Measurements from ENCODE around the gene DOCK1. TPM values are rescaled to one million over a fixed set of nuclear protein-coding genes. Genes with fewer than 3 reads are reported as not detected.

The DOCK1 gene
- total RNA-seq, 2 donors from 2014 or later = 52.9 to 76.7 TPM

DNA sequence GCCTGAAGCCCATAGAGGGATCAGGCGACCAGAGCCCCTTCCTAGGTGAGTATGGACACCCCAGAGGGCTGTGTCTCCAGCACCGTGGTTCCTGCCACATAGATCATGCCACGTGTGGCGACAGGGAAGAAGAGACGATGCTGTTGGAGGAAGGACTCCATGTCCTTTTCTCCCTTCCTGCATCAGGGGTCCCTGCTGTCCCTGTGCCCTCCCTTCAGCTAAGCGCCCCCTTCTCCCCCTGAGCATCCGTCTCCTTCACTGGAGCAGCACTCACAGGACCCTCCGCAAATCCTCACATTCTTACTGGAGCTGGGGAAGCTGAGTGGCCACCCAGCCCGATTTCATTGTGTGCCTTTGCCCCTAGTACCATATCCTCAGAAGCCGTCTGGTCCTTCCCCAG, 558.3 kb downstream of the DOCK1 start:
- no peak for ATAC-seq (ENCODE audit: insufficient number of reproducible peaks, low FRiP score, low read depth)
- H3K4me3 ChIP-seq = no peak overlapping the region
- no peaks in the 10 kb centered on the region for H3K27me3 ChIP-seq (replicated peaks; ENCODE audit: insufficient read depth)
- no peaks in the 10 kb centered on the region for H3K36me3 ChIP-seq
- H3K9me3 ChIP-seq = no peaks in the 10 kb centered on the region
- no peak for DNase-seq (ENCODE audit: low spot score)
- H3K27ac ChIP-seq = no peak overlapping the region
- H3K4me1 ChIP-seq (ENCODE audit: control insufficient read depth in 1 of 2, low read depth in 2 of 2) = no peaks in the 10 kb centered on the region
- TF ChIP-seq, protein P1, sequence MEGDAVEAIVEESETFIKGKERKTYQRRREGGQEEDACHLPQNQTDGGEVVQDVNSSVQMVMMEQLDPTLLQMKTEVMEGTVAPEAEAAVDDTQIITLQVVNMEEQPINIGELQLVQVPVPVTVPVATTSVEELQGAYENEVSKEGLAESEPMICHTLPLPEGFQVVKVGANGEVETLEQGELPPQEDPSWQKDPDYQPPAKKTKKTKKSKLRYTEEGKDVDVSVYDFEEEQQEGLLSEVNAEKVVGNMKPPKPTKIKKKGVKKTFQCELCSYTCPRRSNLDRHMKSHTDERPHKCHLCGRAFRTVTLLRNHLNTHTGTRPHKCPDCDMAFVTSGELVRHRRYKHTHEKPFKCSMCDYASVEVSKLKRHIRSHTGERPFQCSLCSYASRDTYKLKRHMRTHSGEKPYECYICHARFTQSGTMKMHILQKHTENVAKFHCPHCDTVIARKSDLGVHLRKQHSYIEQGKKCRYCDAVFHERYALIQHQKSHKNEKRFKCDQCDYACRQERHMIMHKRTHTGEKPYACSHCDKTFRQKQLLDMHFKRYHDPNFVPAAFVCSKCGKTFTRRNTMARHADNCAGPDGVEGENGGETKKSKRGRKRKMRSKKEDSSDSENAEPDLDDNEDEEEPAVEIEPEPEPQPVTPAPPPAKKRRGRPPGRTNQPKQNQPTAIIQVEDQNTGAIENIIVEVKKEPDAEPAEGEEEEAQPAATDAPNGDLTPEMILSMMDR (IDR thresholded peaks at IDR 0.05) = no peak

DNA sequence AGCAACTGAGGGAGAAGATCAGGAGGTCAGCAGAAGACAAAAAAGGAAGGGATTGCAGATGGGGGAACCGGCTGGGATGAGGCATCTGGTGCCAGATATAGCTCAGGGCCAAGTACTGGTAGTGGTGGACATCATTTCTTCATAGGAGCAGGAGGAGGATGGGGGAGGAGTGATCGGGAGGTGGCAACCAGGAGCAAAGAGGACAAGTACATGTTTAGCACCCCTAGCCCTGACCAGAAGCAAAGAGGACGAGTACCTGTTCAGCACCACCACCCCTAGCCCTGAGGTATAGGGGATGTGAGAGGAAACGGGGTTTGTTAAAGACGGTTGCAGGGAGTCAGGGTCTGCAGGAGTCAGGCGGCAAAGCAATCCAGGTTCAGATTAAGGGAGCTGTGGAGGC, 559.3 kb downstream of the DOCK1 start:
- Histone ChIP-seq H3K27me3 (replicated peaks; ENCODE audit: insufficient read depth) (no peaks in the 10 kb centered on the region), H3K27ac (no peak overlapping the region), H3K4me3 (no peak overlapping the region), H3K4me1 (ENCODE audit: control insufficient read depth in 1 of 2, low read depth in 2 of 2) (no peaks in the 10 kb centered on the region), H3K9me3 (no peaks in the 10 kb centered on the region), H3K36me3 (no peaks in the 10 kb centered on the region)
- DNase-seq (ENCODE audit: low spot score) (no peak), ATAC-seq (ENCODE audit: insufficient number of reproducible peaks, low FRiP score, low read depth) (no peak)
- TF ChIP-seq, protein P1 (IDR thresholded peaks at IDR 0.05) = no peak

DNA sequence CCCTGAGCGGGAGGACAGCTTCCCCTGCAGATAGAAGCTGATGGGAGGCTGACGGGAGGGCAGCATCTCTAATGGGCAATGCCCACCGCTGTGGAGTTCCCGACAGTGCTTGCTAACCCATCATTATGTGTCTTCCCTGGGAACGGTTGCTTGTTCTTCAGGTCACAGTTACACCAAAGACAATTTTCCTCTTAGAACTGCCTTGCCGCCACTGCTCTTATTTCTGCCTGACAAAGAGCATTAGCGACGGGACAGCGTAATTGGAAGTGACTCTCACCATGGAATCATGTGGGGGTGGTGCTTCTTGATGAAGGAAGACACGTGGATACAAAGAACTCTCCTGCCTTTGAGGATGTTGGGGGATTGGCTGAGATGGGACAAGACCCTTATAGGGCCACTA, 562.6 kb downstream of the DOCK1 start:
- no peak overlapping the region for H3K27ac ChIP-seq

DNA sequence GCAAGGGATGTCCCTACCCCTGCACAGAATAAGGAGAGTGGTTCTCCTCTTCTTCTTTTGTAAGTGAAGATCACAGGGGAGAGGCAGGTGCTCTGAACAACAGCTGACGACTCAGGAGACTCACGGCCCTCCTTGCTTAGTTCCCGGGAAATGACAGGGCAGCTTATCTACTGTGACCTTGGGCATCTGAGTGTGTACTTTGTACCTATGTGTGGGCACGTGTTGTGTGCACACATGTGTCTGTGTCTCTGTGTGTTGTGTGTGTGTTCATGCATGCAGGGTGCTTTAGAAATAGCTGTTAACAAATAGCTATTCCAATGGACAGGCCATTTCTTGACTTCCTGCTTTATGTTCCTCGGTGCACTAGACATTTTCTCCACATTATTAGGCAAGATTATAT, 563.4 kb downstream of the DOCK1 start:
- DNase-seq (ENCODE audit: low spot score) (no peak), ATAC-seq (ENCODE audit: insufficient number of reproducible peaks, low FRiP score, low read depth) (no peak)
- no peaks in the 10 kb centered on the region for H3K4me1 ChIP-seq (ENCODE audit: control insufficient read depth in 1 of 2, low read depth in 2 of 2)
- no peak overlapping the region for H3K4me3 ChIP-seq
- H3K27ac ChIP-seq = no peak overlapping the region
- no peaks in the 10 kb centered on the region for H3K27me3 ChIP-seq (replicated peaks; ENCODE audit: insufficient read depth)
- H3K9me3 ChIP-seq = no peaks in the 10 kb centered on the region
- H3K36me3 ChIP-seq = no peaks in the 10 kb centered on the region
- TF ChIP-seq, protein P1 (IDR thresholded peaks at IDR 0.05) = no peak

More for the DNA sequence above, 562.6 kb downstream of the DOCK1 start:
- Histone ChIP-seq H3K9me3 (no peaks in the 10 kb centered on the region), H3K27me3 (replicated peaks; ENCODE audit: insufficient read depth) (no peaks in the 10 kb centered on the region), H3K36me3 (no peaks in the 10 kb centered on the region), H3K4me3 (no peak overlapping the region), H3K4me1 (ENCODE audit: control insufficient read depth in 1 of 2, low read depth in 2 of 2) (no peaks in the 10 kb centered on the region)
- TF ChIP-seq, protein P1 (IDR thresholded peaks at IDR 0.05) = no peak
- no peak for DNase-seq (ENCODE audit: low spot score)
- ATAC-seq (ENCODE audit: insufficient number of reproducible peaks, low FRiP score, low read depth) = no peak

DNA sequence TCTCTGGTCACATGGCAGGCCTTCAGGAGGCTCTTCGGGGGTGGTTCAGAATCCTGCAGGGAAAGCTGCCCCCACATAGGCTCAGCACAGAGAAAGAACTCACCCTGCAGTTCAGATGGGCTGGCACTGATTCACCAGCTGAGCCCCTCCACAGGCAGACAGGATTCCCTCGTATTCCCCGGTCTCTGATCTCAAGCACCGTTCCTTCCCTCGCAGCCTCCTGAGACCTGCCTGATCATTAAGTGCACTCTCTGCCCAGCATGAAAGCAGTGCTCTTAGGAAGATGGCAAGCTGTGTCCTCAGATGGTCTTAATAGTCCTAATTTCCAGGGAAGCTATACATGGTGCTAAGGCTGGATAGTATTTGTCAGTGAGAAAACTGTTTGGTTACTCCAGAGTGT, 565.7 kb downstream of the DOCK1 start:
- Histone ChIP-seq H3K36me3 (no peaks in the 10 kb centered on the region), H3K27ac (no peak overlapping the region), H3K27me3 (replicated peaks; ENCODE audit: insufficient read depth) (no peaks in the 10 kb centered on the region), H3K4me3 (no peak overlapping the region), H3K9me3 (no peaks in the 10 kb centered on the region), H3K4me1 (ENCODE audit: control insufficient read depth in 1 of 2, low read depth in 2 of 2) (no peaks in the 10 kb centered on the region)
- ATAC-seq (ENCODE audit: insufficient number of reproducible peaks, low FRiP score, low read depth) (no peak), DNase-seq (ENCODE audit: low spot score) (no peak)
- TF ChIP-seq, protein P1 (IDR thresholded peaks at IDR 0.05) = no peak
